ENCODE measurements around the gene TIMM17A. TPM values are rescaled to one million over a fixed set of nuclear protein-coding genes. Genes with fewer than 3 reads are reported as not detected.

The TIMM17A gene
- total and polyA plus RNA-seq, 2 of the 4 experiments (the other 2 are of a cell fraction), result 80.4 to 87.3 TPM

GRCh38 chr1:201988601-201989000 lies 33.3 kb downstream of the TIMM17A start:
- H3K23ac ChIP-seq (ENCODE audit: low read depth, low read length), result no peak overlapping the region
- H2BK15ac ChIP-seq (ENCODE audit: low read depth, low read length), result no peak overlapping the region
- no peak overlapping the region for H2AFZ ChIP-seq (replicated peaks; ENCODE audit: low read length, poor library complexity)
- H2AK5ac ChIP-seq (ENCODE audit: low read depth, low read length), result no peak overlapping the region
- in situ Hi-C loops (cut with MboI; ENCODE audit: low sequenced_read_pairs) (no loop called here), intact Hi-C loops (cut with micrococcal nuclease) (no loop called here), dilution Hi-C loops (cut with HindIII; ENCODE audit: low sequenced_read_pairs, unreplicated experiment) (no loop called here)
- H3K79me1 ChIP-seq (ENCODE audit: low read depth in 1 of 2, low read length in 2 of 2), result peaks cover 24 to 53% of the 10 kb centered on the region in 2 experiments
- ChIA-PET POLR2A (ENCODE audit: unreplicated experiment) (interaction anchor here (0.5 kb wide), 1 partner anchor 31 kb away, joined by 3 read pairs; no protein-coding TSS in a partner anchor), CTCF (no interaction called here)
- H2BK5ac ChIP-seq (ENCODE audit: low read depth, low read length, poor library complexity, severe bottlenecking), result no peak overlapping the region
- no peak for TF ChIP-seq RFX5 (IDR thresholded peaks at IDR 0.05; ENCODE audit: low read depth, low read length)
- TF ChIP-seq CTCF (conservative IDR thresholded peaks at IDR 0.05; ENCODE audit: low read depth, low read length), result no peak
- no peak for TF ChIP-seq CHD1 (IDR thresholded peaks at IDR 0.05; ENCODE audit: low read depth, low read length)
- no peak for TF ChIP-seq CEBPB (IDR thresholded peaks at IDR 0.05; ENCODE audit: low read depth, low read length)
- TF ChIP-seq MAFK (IDR thresholded peaks at IDR 0.05; ENCODE audit: low read depth, low read length), result no peak
- TF ChIP-seq RAD21 (IDR thresholded peaks at IDR 0.05; ENCODE audit: low read length), result no peak
- H2BK20ac ChIP-seq (ENCODE audit: low read depth, low read length), result no peak overlapping the region
- H4K5ac ChIP-seq (ENCODE audit: low read depth, low read length), result no peak overlapping the region
- no peak overlapping the region for H4K91ac ChIP-seq (ENCODE audit: insufficient read depth, low read depth, low read length)
- no peak overlapping the region for H3K14ac ChIP-seq (replicated peaks; ENCODE audit: low read depth, low read length)
- no peaks in the 10 kb centered on the region for H3K9me3 ChIP-seq (ENCODE audit: control insufficient read depth, insufficient read depth, low read length)
- no peak overlapping the region for H3K56ac ChIP-seq (ENCODE audit: extremely low read depth, insufficient read depth, low read length)
- H2BK120ac ChIP-seq (ENCODE audit: low read depth, low read length), result no peak overlapping the region
- no TSS peak for BruUV-seq (replicated peaks)
- H3K27me3 ChIP-seq (ENCODE audit: control insufficient read depth, insufficient read depth, low read length), result no peaks in the 10 kb centered on the region
- no peaks in the 10 kb centered on the region; the same call in 1 of the 2 replicates for H4K20me1 ChIP-seq (ENCODE audit: insufficient read depth, low read length)
- H3K36me3 ChIP-seq (ENCODE audit: control insufficient read depth, insufficient read depth, low read length), result peaks cover 32% of the 10 kb centered on the region
- peaks cover 12% of the 10 kb centered on the region; the same call in 1 of the 2 replicates for H3K9me1 ChIP-seq (ENCODE audit: insufficient read depth, low read length)
- H3K27ac ChIP-seq (ENCODE audit: insufficient read depth, low read length), result no peak overlapping the region
- H3K4ac ChIP-seq (ENCODE audit: low read depth, low read length), result no peak overlapping the region
- no peak overlapping the region for H3K4me2 ChIP-seq (ENCODE audit: low read depth, low read length)
- H3K18ac ChIP-seq (ENCODE audit: low read depth, low read length), result no peak overlapping the region
- H3K9ac ChIP-seq (ENCODE audit: low read depth, low read length), result no peak overlapping the region
- no peaks in the 10 kb centered on the region; the same call in 1 of the 2 replicates for H3K4me1 ChIP-seq (ENCODE audit: control insufficient read depth, insufficient read depth, low read length)
- no peak overlapping the region for H3K4me3 ChIP-seq (ENCODE audit: insufficient read depth, low read depth, low read length)
- WGBS, 2 experiments (ENCODE audit: extremely low coverage in 2 of 2, insufficient read length in 1 of 2), result 100% methylated on average over 4 of the region's 7 CpGs; no CpG with 5 or more reads in 1 of the 2 experiments
- no peak overlapping the region for H4K8ac ChIP-seq (ENCODE audit: low read depth in 2 of 2, low read length in 2 of 2)
- no peak for DNase-seq
- H2AK9ac ChIP-seq (replicated peaks; ENCODE audit: low read depth, low read length, poor library complexity), result no peak overlapping the region
- no peak for ATAC-seq (ENCODE audit: low read depth)

Data from IMR-90 (cell line).